HG02763 (cell line): ENCODE measurements around the gene MYO1H.

Experiments used
- ATAC-seq: cut with Tn5 transposase; IDR thresholded peaks from one replicate; pipeline ENCODE4 v1.9.1; 2021; ENCODE audit warnings: mild to moderate bottlenecking, moderate library complexity; ENCODE audit not compliant: unreplicated experiment

Gene MYO1H

DNA sequence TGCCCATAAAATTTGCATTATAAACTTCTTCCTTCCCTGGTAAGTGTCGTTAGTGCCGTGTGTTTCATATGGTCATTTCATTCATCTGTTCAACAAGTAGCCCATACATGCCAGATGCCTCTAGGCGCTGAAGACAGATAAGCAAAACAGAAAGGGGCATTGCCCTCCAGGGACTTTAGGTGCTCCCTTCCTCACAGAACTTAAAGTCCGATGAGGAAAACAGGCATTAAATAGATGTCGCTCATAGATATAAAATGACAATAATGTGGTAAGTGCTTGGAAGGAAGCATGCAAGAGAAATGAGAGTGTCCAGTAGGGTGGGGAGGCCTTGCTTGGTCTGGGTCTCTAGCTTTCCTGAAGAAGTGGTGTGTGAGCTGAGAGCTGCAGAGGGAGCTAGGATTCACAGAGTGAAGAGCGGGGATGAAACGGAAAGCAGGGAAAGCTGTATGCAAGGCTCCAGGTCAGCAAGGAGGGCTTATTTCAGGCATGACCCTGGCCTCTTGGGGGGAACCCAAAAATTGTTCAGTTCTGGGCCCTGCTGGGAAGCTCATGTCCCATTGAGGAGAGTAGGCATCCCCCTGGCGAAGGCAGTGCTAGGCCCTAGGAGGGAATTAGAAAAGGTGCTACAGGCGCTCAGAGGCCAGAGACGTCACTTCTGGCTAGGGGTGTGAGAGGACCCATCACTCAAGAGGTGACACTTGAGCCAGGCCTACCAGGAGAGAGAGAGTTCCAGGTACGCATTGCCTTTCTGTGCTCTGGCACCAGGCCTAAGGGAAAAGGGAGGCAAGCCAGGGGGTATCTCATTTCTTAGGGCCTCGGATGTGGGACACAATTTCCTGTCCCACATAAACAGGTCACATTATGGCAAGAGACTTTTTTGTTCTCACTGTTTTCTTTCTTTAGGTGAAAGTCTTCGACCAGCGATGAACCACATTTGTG lies 141.6 kb downstream of the MYO1H start:
- ATAC-seq = no peak

DNA sequence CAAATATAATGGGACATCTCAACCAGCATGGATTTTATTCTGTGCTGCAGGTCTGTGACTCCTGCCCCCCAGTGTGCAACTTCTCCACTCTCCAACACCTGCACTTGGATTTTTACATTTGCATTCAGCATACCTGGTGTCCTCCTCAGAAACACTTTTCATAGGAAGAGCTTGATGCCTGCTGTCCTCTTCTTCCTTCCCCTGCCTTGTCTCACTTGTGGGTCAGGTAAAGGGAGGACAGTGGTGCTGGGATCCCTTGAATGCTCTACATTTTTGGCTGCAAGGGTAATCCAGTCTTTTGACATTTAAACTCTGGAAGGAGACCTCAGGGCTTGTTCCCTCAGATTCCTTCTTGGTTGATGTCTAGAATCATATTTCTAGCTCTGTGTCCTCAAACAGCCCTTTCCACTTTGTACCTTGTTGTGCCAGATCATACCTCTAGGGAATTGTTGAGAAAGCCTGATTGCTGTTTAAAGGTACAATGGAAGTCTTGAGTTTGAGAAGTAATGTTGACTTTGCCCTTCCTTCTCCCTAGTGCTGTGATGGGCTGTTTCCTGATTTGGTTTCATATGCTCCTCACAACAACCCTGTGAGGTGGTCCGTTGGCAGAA lies 142.4 kb downstream of the MYO1H start:
- ATAC-seq = no peak

DNA sequence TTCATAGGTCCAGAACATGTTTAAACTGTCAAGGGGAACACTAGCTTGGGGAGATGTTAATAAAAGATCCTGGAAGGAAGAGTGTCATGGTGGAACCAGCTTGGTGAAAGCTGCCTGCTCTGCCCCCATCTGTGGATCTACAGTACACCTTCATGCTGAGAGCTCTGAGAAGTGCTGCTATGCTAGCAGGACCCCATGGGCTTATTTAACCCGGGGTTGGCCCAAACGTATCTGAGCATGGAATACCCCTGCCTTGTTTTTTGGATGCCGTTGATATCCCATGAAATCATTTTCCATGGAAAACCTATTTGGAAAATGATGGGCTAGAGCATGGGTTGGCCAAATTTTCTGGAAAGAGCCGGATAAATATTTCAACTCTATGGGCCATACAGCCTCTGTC lies 144.0 kb downstream of the MYO1H start:
- no peak for ATAC-seq

DNA sequence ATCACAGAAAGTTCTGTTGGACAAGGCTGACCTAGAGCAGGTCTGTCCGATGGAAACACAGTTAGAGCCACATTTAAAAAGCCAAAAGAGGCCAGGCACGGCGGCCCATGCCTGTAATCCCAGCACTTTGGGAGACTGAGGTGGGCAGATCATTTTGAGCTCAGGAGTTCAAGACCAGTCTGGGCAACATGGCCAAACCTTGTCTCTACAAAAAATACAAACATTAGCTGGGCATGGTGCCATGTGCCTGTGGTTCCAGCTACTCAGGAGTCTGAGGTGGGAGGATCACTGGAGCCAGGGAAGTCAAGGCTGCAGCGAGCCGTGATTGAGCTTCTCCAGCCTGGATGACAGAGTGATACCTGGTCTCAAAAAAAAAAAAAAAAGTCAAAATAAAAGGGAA lies 144.7 kb downstream of the MYO1H start:
- no peak for ATAC-seq

DNA sequence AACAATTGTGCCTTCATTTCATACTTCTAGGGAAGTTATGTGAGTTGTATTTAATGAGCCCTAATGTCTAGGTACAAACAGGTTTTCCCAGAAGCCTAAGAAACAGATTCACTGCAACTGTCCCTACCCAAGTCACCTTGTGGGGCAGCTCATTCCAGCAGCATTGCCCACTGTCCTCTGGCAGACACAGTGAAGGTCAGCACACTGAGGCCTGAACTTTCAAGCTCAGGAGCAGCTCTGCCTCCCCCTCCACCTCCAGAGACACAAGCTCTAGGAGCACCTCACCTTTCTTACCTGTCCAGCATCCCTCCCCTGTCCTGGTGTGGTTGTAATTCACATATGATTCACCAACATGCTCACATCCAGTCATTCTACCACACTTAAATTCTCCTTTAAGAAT lies 145.4 kb downstream of the MYO1H start:
- no peak for ATAC-seq

DNA sequence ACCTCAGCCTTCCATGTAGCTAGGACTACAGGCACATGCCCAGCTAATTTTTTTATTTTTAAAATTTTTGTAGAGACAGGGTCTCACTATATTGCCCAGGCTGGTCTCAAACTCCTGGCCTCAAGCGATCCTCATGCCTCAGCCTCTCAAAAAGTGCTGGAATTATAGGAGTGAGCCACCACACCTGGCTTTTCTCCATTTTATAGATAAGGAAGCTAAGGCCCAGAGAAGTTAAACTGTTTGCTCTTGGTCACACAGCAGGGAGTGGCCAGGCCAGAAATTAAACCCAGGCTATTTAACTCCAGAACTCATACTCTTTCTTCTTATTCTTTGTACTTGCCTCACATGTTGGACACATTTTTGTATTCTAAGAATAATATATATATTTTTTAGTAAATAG lies 146.2 kb downstream of the MYO1H start:
- ATAC-seq = no peak

DNA sequence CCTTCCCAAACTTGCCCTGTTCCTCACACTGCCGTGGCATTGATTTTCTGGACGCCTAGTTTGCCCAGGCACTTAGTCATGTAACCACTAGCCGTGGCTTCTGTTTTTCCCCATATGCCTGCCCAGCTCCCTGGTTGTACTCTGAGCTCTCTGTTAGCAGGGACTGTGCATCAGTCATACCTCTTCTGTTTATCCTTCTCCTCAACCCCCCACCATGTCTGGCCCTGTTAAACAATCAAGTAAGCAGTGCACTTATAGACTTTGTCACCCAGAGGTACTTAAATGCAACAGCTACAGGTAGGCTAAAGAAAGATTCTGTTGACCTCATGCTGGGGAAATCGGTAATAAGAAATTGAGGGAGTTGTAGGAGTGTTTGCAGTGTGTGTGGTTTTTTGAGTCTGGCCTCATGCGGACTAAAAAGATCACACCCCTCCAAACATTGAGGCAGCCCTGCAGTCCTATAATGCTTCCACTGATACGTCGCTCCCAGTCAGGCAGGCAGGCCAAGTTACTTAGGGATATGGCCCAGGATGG lies 146.7 kb downstream of the MYO1H start:
- no peak for ATAC-seq

DNA sequence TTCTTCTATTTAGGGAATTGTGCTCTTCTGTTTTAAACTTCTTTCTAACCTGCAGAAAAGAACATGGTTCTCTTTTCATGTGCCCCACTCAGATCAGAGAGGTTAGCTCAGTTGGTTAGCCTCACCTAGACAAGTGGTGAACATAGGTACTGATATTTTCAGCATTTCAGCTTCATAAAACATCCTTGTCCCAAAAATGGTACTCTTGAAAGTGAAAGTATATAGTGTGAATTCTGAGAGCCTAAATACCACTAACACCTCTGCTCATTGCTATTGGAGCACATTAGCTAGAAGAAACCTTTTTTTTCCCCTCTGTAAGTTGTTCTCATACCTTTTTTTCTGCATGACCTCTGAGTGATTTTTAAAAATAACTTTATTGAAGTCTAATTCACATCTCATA lies 147.3 kb downstream of the MYO1H start:
- no peak for ATAC-seq

DNA sequence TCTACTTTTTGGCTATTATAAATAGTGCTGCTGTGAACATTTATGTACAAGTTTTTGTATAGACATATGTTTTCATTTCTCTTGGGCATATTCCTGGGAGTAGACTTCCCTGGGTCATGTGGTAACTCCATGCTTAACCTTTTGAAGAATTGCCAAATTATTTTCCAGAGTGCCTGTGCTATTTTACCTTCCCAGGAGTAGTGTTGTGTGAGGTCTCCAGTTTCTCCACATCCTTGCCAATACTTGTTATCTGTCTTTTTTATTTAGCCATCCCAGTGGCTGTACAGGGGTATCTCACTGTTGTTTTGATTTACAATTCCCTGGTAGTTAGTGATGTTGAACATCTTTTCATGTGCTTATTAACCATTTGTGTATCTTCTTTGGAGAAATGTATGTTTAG lies 148.6 kb downstream of the MYO1H start:
- no peak for ATAC-seq

DNA sequence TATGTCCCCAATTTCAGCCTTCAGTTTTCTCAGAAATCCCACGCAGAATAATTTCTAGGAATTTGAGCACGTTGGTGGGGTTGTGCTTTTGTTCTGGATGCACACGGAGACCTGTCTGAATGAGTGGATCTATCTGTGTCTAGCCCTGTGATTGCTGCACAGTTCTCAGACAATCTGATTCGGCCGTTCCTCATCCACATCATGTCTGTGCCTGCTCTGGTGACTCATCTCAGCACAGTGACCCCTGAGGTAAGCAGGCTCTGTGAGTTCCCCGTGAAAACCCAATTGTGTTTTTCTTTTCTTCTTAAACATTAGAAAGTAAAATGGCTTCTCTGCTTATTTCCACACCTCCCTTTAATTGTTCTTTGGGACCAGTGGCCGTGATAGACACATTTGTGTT lies 150.0 kb downstream of the MYO1H start:
- no peak for ATAC-seq
